ENCODE results near the gene IQCH.
A peak's percentile ranks its signal among the peaks of the same experiment; 100 is the strongest.

IQCH gene

DNA sequence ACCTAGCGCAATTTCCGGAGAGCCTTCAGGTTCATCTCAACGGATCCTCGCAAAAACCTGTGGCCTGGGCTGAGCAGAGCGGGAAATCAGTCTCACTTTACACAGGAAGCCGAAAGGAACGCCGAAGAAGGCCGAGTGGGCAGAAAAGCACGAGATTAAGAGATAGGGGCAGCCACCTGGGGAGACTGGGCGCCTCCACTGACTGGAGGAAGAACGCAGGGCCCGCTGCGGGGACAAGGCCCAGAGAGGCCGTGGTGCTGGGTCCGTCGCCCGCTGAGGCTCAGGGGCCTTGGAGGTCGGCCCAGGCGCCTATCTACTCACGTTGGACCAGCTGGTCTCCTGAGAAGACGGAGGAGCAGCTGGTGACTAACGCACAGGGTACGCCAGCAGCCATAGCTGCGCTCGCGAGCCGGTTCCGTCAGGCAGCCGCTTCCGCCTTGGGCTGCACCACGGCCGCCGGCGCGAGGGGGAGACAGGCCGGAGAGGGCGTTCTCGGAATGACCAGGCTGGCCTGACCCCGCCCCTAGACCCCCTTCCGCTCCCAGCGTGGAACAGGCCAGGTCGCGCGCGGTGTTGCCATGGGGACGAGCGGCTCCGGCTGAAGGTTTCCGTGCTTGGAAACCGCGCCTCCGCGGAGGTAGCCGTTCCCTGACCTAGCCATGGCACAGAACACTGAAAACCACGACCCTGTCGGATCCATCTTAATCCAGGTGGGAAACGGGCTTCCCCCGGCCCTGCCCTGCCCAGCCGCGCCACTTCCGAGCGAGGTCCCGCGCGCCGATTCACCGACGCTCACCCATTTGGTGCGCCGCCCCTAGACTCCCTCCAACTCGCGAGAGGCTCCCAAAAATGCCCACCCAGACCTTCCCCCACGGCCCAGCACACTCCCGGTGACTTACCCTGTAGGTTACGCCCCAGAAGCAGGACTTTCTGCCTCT is at the start of gene IQCH, which contains the start of gene AAGAB:
IQCH (plus strand) TSS at position 549 of the 938 bp plus-strand sequence; CDS start at position 660, 111 bp downstream.
AAGAB (minus strand) TSS at position 424 of the 938 bp plus-strand sequence; CDS start at position 394, 30 bp downstream.
- peak; percentile 87 for DNase-seq (ENCODE audit: low read depth)
- H3K4me3 ChIP-seq (ENCODE audit: low read depth, low read length), result peak within 1 kb of the TSS; percentile 71
- TF ChIP-seq, protein P1, sequence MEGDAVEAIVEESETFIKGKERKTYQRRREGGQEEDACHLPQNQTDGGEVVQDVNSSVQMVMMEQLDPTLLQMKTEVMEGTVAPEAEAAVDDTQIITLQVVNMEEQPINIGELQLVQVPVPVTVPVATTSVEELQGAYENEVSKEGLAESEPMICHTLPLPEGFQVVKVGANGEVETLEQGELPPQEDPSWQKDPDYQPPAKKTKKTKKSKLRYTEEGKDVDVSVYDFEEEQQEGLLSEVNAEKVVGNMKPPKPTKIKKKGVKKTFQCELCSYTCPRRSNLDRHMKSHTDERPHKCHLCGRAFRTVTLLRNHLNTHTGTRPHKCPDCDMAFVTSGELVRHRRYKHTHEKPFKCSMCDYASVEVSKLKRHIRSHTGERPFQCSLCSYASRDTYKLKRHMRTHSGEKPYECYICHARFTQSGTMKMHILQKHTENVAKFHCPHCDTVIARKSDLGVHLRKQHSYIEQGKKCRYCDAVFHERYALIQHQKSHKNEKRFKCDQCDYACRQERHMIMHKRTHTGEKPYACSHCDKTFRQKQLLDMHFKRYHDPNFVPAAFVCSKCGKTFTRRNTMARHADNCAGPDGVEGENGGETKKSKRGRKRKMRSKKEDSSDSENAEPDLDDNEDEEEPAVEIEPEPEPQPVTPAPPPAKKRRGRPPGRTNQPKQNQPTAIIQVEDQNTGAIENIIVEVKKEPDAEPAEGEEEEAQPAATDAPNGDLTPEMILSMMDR (IDR thresholded peaks at IDR 0.05; ENCODE audit: control insufficient read depth, extremely low read depth, insufficient read depth), result no peak

DNA sequence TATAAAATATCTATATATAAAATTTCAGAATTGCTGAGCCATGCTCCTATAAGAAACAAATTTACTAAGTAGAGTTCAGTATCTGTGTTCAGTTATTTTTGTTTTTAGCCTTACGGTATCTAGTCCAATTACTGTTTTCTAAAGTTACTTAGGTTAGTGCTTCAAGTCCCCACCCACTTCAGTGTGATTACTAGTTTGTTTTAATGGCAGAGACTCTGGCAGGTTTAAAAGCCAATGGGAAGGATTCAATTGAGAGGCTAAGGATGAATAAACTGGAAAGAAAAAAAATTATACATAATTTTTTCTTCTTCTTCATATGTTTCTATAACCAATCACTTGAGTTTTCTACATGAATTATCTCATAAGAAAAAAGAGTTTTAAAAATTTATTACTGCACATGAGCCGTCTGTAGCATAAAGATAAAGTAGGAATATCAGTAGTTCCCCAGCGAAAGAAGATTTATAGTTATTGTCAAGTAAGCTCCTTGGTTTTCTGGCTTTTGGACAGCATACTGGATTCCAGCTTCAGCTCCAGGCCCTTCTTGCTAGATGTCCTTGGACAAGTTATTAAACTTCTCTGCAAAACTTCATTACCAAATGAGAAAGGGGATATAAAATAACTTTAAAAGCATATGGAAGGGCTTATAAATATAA is 46.9 kb upstream of the IQCH start:
- TF ChIP-seq, protein P1 (IDR thresholded peaks at IDR 0.05; ENCODE audit: control insufficient read depth, extremely low read depth, insufficient read depth), result no peak
- no peak for DNase-seq (ENCODE audit: low read depth)
- H3K4me3 ChIP-seq (ENCODE audit: low read depth, low read length), result no peak overlapping the region

DNA sequence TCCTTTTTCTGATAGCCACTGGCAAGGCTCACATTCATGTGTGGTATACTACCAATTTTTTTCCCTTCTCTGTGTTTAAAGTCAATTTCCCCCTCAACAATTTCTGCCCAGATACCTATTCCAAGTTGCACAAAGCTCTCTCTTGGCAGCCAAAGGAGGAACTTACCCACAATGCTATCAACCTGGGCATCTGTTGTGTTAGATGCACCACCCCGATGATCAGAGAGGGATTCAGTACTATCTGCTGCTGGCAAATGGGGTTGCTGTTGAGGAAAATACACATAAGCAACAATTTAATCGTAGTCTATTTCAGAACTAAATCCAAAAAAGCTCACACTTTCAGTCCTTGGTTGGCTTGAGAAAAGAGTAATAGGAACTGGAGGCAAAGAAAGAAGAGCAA is 46.2 kb upstream of the IQCH start:
- TF ChIP-seq, protein P1 (IDR thresholded peaks at IDR 0.05; ENCODE audit: control insufficient read depth, extremely low read depth, insufficient read depth), result no peak
- no peak overlapping the region for H3K4me3 ChIP-seq (ENCODE audit: low read depth, low read length)
- DNase-seq (ENCODE audit: low read depth), result no peak

DNA sequence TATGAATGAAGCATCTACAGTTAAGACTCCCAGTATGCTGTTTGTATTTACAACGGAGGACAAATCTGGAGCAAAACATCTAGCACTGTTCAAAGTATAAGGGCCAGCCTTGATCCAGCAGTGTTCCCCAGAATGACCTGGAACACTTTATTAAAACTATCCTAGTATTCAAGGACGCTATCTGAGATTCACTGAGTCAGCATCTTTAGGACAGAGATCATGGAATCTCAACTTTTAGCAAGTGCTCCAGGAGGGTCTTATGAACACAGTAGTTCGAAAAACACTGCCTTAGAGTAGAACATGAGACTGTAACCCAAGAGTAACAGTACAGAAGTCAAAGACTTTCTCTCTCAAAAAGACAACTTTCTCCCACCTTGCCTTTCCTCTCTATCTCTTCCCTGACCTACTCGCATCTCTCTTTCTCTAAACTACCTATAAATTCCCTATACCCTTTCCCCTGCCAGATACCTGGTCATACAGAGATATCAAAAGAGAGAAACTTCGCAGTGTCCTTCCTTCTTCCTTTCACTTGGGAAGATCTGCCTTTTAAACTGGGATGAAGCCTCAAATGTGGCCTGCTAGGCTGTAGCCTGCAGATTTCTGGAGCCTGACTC is 43.9 kb upstream of the IQCH start:
- no peak for DNase-seq (ENCODE audit: low read depth)
- no peak overlapping the region for H3K4me3 ChIP-seq (ENCODE audit: low read depth, low read length)
- TF ChIP-seq, protein P1 (IDR thresholded peaks at IDR 0.05; ENCODE audit: control insufficient read depth, extremely low read depth, insufficient read depth), result no peak

DNA sequence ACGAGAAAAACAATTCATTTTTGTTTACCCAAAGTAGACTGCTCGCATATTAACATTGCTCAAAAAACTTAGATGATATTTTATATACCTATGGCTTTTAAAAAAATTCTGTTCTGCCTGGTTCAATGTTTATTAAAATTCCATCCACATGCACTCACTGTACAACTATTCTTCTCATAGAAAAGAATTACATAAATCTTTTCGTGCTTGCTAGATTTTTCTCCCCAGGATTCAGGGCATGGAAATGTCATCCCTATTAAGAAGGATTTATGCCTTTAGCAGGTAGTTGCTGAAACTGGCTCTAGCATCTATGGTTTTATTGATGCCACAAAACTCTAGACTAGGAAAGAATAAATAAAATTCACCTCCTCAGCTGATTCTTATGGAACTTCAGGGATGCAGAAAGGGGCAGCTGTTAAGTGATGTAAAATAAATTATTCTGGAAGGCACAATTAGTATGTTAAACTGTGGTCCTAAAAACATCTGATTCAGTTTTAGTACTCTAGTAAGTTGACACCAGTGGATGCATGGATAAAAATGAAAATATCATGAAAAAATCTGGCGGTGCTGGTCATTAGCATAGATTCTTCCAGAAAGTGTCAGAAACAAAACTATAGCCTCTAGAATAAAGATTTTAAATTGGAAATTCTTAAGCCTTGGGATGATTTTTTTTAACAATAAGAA is 41.8 kb upstream of the IQCH start:
- no peak for DNase-seq (ENCODE audit: low read depth)
- TF ChIP-seq, protein P1 (IDR thresholded peaks at IDR 0.05; ENCODE audit: control insufficient read depth, extremely low read depth, insufficient read depth), result no peak
- no peak overlapping the region for H3K4me3 ChIP-seq (ENCODE audit: low read depth, low read length)

DNA sequence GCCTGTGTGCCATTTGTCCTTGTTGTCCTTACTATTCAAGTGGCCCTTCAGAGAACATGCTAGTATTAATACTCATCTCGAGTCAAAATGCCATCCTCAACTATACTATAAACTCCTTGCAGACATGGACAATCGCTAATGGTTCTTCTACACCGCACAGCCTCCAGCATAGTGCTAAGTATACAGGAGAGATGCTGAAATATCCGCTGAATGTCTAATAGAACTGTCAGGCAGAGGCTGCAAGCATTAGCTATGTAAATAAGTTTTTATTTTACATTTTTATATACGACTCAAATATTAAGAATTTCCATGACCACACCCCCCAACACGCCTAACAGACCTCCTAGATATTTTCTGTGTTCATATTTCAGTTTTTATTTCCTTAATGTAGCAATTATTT is 39.5 kb upstream of the IQCH start:
- TF ChIP-seq, protein P1 (IDR thresholded peaks at IDR 0.05; ENCODE audit: control insufficient read depth, extremely low read depth, insufficient read depth), result no peak

More for the DNA sequence above, 39.5 kb upstream of the IQCH start:
- no peak overlapping the region for H3K4me3 ChIP-seq (ENCODE audit: low read depth, low read length)
- DNase-seq (ENCODE audit: low read depth), result no peak
